CD14-positive monocyte (primary cell): ENCODE measurements around the gene INSYN2B. TPM values are rescaled to one million over a fixed set of nuclear protein-coding genes. Genes with fewer than 3 reads are reported as not detected.

ENCODE experiments used
- DNase-seq, 3 donors: peaks; one replicate each; pipeline ENCODE4 v3.0.0-alpha.2; 2011 to 2022
- H2AFZ ChIP-seq: 2 replicates; pipeline ENCODE4 v1.6.0; 2012; ENCODE audit warnings: mild to moderate bottlenecking, low read depth, low read length, inconsistent platforms; ENCODE audit not compliant: insufficient read depth, poor library complexity, severe bottlenecking
- H3K27ac ChIP-seq, 2 donors: 1 replicate in 1 of 2; 2 replicates in 1 of 2; pipeline ENCODE4 v1.5.1; 2012 to 2013; ENCODE audit warnings: low read length in 2 of 2, control low read depth in 1 of 2, inconsistent platforms in 1 of 2, low read depth in 1 of 2, mild to moderate bottlenecking in 1 of 2
- H3K27me3 ChIP-seq, 2 donors: one replicate each; pipeline versions ENCODE4 v1.6.0 to v1.6.1; 2011 to 2013; ENCODE audit warnings: low read length in 2 of 2; ENCODE audit not compliant: control insufficient read depth in 2 of 2, insufficient read depth in 2 of 2
- H3K36me3 ChIP-seq, 2 donors: replicated peaks in 1 of 2; 1 replicate in 1 of 2; 2 replicates in 1 of 2; pipeline versions ENCODE4 v1.5.1 to v1.6.1; 2012 to 2013; ENCODE audit warnings: low read length in 2 of 2, control low read depth in 1 of 2, inconsistent platforms in 1 of 2, mild to moderate bottlenecking in 1 of 2; ENCODE audit not compliant: insufficient read depth in 2 of 2, control insufficient read depth in 1 of 2
- H3K4me1 ChIP-seq, 2 donors: 1 replicate in 1 of 2; 2 replicates in 1 of 2; pipeline versions ENCODE4 v1.5.1 to v1.6.1; 2012 to 2013; ENCODE audit warnings: low read length in 2 of 2, control low read depth in 1 of 2, inconsistent platforms in 1 of 2, mild to moderate bottlenecking in 1 of 2, moderate library complexity in 1 of 2; ENCODE audit not compliant: insufficient read depth in 2 of 2, control insufficient read depth in 1 of 2
- H3K4me2 ChIP-seq: replicated peaks from 2 replicates; pipeline ENCODE3; 2012; ENCODE audit warnings: low read length, moderate library complexity, mild to moderate bottlenecking; ENCODE audit not compliant: poor library complexity, severe bottlenecking; ENCODE audit errors: extremely low read depth
- H3K4me3 ChIP-seq, 3 experiments: fragments of 200-600 bp in 1 of 3; sonication (generic) in 1 of 3; replicated peaks in 1 of 3; 1 replicate in 2 of 3; 2 replicates in 1 of 3; pipeline ENCODE4 v1.5.1; 2011 to 2013; ENCODE audit warnings: low read length in 3 of 3, mild to moderate bottlenecking in 3 of 3, control low read depth in 2 of 3, low read depth in 2 of 3, inconsistent platforms in 1 of 3, moderate library complexity in 1 of 3
- H3K79me2 ChIP-seq: 2 replicates; pipeline ENCODE4 v1.6.0; 2012; ENCODE audit warnings: mild to moderate bottlenecking, control low read depth, inconsistent platforms, low read length, moderate library complexity; ENCODE audit not compliant: insufficient read depth
- H3K9ac ChIP-seq: 2 replicates; pipeline ENCODE4 v1.6.0; 2017; ENCODE audit warnings: low read length, mild to moderate bottlenecking; ENCODE audit not compliant: insufficient read depth, poor library complexity, severe bottlenecking
- H3K9me3 ChIP-seq, 2 donors: replicated peaks in 1 of 2; 1 replicate in 1 of 2; 2 replicates in 1 of 2; pipeline versions ENCODE4 v1.5.1 to v1.6.1; 2012 to 2013; ENCODE audit warnings: low read length in 2 of 2, control low read depth in 1 of 2; ENCODE audit not compliant: control insufficient read depth in 1 of 2, insufficient read depth in 1 of 2
- H4K20me1 ChIP-seq: 2 replicates; pipeline ENCODE4 v1.6.0; 2012; ENCODE audit warnings: mild to moderate bottlenecking, low read length, control low read depth, moderate library complexity; ENCODE audit not compliant: insufficient read depth
- H3K27ac Mint-ChIP-seq, 7 donors: one replicate each; pipeline ENCODE4 v1.8.0; 2020; ENCODE audit warnings: mild to moderate bottlenecking in 7 of 7, mixed read lengths in 7 of 7, moderate library complexity in 6 of 7, inconsistent platforms in 2 of 7
- H3K27me3 Mint-ChIP-seq, 3 donors: one replicate each; pipeline ENCODE4 v1.8.0; 2021 to 2022; ENCODE audit warnings: low read depth in 3 of 3, mild to moderate bottlenecking in 3 of 3, mixed read lengths in 3 of 3, moderate library complexity in 3 of 3, inconsistent platforms in 1 of 3
- H3K36me3 Mint-ChIP-seq, 2 donors: one replicate each; pipeline ENCODE4 v1.8.0; 2020; ENCODE audit warnings: mixed read lengths in 2 of 2, inconsistent platforms in 1 of 2, mild to moderate bottlenecking in 1 of 2
- H3K4me1 Mint-ChIP-seq: one replicate; pipeline ENCODE4 v1.8.0; 2020; ENCODE audit warnings: mild to moderate bottlenecking, mixed read lengths
- H3K4me3 Mint-ChIP-seq, 2 donors: one replicate each; pipeline ENCODE4 v1.8.0; 2020; ENCODE audit warnings: mild to moderate bottlenecking in 2 of 2, mixed read lengths in 2 of 2, moderate library complexity in 1 of 2
- H3K9me3 Mint-ChIP-seq, 7 donors: one replicate each; pipeline ENCODE4 v1.8.0; 2020 to 2022; ENCODE audit warnings: mixed read lengths in 7 of 7, mild to moderate bottlenecking in 6 of 7, moderate library complexity in 6 of 7, inconsistent platforms in 2 of 7
- WGBS: methylation state at CpG from one replicate; pipeline ENCODE4 v1.1.5; 2013; ENCODE audit warnings: missing lambda C conversion rate; ENCODE audit not compliant: insufficient coverage; 5-methylcytosine and 5-hydroxymethylcytosine counted together
- intact Hi-C, 2 donors: fragments of 100-400 bp; cut with micrococcal nuclease; formaldehyde crosslinking; loops; one replicate each; pipeline versions ENCODE4 v1.15.0 to v1.15.1; 2023
- polyA plus RNA-seq, 3 donors: library from polyadenylated mRNA; depleted of rRNA in 1 of 3; unstranded in 2 of 3; stranded (reverse) in 1 of 3; fragments of 300-500 nt in 2 of 3; fragments of >200 nt in 1 of 3; fragmentation: Illumina TruSeq in 2 of 3; gene quantifications; 1 replicate in 2 of 3; 2 replicates in 1 of 3; pipeline ENCODE4 v1.2.3, GENCODE V29; 2012 to 2021
- TF ChIP-seq, protein P1 (sequence below): fragments of 200-600 bp; IDR thresholded peaks from one replicate; pipeline ENCODE4 v1.8.0; 2022; ENCODE audit warnings: antibody characterized with exemption, mild to moderate bottlenecking

Gene INSYN2B
- polyA plus RNA-seq, 3 donors: 0.17 TPM; not detected in 2

DNA sequence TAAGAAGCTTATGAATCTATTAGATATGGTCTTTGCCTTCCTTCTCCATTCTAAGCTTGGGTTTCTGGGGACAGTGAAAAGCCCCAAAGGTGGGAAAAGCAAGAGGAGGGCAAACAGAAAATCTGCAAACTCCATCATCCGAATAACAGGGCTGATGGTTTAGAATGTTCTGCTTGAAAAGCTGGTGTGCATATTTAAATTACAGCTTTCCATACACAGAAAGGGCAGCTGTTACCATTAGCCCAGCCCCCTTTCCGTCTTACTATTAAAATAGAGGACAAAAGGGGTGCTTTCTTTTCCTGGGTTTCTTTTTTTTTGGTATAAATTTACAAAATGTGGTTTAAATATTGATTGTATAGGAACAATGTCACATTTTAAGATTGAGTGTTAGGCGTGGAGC lies 22.0 kb downstream of the INSYN2B start:
- 100% methylated on average over 1 of the region's 3 CpGs for WGBS
- TF ChIP-seq, protein P1, sequence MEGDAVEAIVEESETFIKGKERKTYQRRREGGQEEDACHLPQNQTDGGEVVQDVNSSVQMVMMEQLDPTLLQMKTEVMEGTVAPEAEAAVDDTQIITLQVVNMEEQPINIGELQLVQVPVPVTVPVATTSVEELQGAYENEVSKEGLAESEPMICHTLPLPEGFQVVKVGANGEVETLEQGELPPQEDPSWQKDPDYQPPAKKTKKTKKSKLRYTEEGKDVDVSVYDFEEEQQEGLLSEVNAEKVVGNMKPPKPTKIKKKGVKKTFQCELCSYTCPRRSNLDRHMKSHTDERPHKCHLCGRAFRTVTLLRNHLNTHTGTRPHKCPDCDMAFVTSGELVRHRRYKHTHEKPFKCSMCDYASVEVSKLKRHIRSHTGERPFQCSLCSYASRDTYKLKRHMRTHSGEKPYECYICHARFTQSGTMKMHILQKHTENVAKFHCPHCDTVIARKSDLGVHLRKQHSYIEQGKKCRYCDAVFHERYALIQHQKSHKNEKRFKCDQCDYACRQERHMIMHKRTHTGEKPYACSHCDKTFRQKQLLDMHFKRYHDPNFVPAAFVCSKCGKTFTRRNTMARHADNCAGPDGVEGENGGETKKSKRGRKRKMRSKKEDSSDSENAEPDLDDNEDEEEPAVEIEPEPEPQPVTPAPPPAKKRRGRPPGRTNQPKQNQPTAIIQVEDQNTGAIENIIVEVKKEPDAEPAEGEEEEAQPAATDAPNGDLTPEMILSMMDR: no peak
- H3K4me1 ChIP-seq: peaks cover 5 to 7% of the 10 kb centered on the region in 2 donors
- peaks cover 9% of the 10 kb centered on the region for H3K79me2 ChIP-seq
- peaks cover 26 to 59% of the 10 kb centered on the region in 2 donors for H3K36me3 Mint-ChIP-seq
- no peak overlapping the region for H3K9ac ChIP-seq
- H3K9me3 ChIP-seq: no peaks in the 10 kb centered on the region
- H3K27ac ChIP-seq: no peak overlapping the region
- H3K4me3 ChIP-seq: no peak overlapping the region
- H3K4me2 ChIP-seq: no peak overlapping the region
- H2AFZ ChIP-seq: no peak overlapping the region
- H3K27me3 ChIP-seq: no peaks in the 10 kb centered on the region
- H3K27ac Mint-ChIP-seq: peak overlapping the region in 1 of 7 donors; percentile 68
- H3K27me3 Mint-ChIP-seq: no peaks in the 10 kb centered on the region
- peaks cover 10% of the 10 kb centered on the region for H3K4me1 Mint-ChIP-seq
- DNase-seq: no peak
- no peak overlapping the region for H3K4me3 Mint-ChIP-seq
- intact Hi-C loops: no loop called here
- H3K36me3 ChIP-seq: peaks cover 13 to 71% of the 10 kb centered on the region in 2 donors
- peaks cover 98% of the 10 kb centered on the region for H4K20me1 ChIP-seq
- H3K9me3 Mint-ChIP-seq: no peaks in the 10 kb centered on the region

DNA sequence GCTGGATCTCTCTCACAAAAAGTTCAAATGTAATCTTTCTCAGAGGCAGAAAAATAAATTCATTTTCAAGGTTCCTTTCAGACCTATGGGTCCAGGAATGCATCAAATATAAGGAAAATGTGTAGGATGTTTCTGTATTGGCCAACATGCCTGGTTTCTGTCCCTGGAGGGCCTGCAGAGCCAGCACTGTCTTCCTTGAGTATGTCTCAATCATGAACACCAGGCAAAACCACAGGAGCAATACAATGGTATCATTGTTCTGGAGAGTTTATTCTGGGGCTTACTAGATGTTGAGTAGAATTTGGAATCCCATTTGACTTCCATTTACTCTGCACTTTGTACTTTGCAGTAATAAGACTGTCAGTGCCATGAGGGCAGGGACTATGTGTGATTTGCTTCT lies 23.5 kb downstream of the INSYN2B start:
- peaks cover 5% of the 10 kb centered on the region for H3K79me2 ChIP-seq
- peaks cover 99% of the 10 kb centered on the region for H4K20me1 ChIP-seq
- H3K27me3 Mint-ChIP-seq: no peaks in the 10 kb centered on the region
- no peak overlapping the region for H3K4me3 Mint-ChIP-seq
- no peak overlapping the region for H3K9ac ChIP-seq
- no peak overlapping the region for H3K27ac Mint-ChIP-seq
- no peak overlapping the region for H3K27ac ChIP-seq
- no peak overlapping the region for H3K4me3 ChIP-seq
- TF ChIP-seq, protein P1: no peak
- no peaks in the 10 kb centered on the region for H3K9me3 Mint-ChIP-seq
- intact Hi-C loops: no loop called here
- H3K4me2 ChIP-seq: no peak overlapping the region
- peaks cover 10 to 61% of the 10 kb centered on the region in 2 donors for H3K36me3 ChIP-seq
- no peak for DNase-seq
- no peaks in the 10 kb centered on the region for H3K9me3 ChIP-seq
- peaks cover 17% of the 10 kb centered on the region for H3K4me1 Mint-ChIP-seq
- H2AFZ ChIP-seq: no peak overlapping the region
- no peaks in the 10 kb centered on the region for H3K27me3 ChIP-seq
- peaks cover 6 to 8% of the 10 kb centered on the region in 2 donors for H3K4me1 ChIP-seq
- H3K36me3 Mint-ChIP-seq: peaks cover 22 to 54% of the 10 kb centered on the region in 2 donors
